ENCODE results near the gene MYD88.

The MYD88 gene

DNA sequence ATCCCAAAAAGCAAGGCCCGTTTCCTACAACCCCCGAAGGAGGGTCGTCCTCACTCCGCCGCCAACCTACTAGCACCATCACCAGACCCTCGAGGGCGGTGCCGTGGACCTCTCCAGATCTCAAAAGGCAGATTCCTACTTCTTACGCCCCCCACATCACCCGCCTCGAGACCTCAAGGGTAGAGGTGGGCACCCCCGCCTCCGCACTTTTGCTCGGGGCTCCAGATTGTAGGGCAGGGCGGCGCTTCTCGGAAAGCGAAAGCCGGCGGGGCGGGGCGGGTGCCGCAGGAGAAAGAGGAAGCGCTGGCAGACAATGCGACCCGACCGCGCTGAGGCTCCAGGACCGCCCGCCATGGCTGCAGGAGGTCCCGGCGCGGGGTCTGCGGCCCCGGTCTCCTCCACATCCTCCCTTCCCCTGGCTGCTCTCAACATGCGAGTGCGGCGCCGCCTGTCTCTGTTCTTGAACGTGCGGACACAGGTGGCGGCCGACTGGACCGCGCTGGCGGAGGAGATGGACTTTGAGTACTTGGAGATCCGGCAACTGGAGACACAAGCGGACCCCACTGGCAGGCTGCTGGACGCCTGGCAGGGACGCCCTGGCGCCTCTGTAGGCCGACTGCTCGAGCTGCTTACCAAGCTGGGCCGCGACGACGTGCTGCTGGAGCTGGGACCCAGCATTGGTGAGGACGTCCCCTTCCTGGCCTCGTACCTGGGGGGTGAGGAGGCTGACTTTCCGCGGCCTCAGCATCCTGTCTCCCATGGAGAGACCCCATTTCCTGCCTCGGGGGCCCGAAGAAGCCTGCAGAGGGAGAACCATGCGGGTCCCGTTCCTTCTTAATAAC lies at the start of gene MYD88:
Gene MYD88 (plus strand): TSS at position 313 of the 842 bp plus-strand sequence. CDS start 40 bp downstream, at position 353.
- peak; percentile 40 to 56 for DNase-seq

DNA sequence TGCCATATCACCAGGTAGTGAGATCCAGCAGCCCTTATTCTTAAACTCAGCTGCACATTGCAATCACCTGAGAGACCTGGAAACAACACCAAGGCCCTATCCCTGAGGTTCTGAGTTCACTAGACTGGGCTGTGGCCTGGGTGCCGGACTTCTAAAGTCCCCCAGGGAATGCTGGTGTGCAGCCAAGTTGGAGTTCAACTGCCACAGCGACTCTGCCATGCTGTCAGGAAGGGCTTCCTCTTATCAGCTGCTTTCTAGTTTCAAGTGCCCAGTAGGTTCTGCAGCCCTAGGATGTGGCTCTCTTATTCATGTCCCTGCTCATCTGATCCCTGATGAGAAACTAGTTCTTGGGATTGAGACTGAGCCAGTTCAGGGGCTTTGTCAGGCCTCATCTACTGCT lies 49.3 kb upstream of the MYD88 start:
- no peak for DNase-seq

DNA sequence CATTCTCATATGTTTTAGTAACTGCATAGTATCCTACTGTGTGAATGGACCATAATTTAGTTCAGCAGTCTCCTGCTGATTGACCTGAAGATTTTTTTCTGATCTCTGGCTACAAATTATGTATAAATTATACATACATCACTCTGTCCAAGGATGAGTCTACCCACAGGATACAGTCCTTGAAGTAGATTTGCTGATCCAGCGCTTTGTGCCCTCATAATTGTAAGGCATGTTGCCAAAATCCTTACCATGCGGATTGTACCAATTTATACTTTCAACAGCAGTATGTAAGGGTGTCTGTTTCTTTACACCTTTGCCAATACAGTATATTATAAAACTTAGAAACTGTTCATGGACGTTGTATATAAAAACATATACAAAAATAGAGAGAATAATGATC lies 48.0 kb upstream of the MYD88 start:
- no peak for DNase-seq

DNA sequence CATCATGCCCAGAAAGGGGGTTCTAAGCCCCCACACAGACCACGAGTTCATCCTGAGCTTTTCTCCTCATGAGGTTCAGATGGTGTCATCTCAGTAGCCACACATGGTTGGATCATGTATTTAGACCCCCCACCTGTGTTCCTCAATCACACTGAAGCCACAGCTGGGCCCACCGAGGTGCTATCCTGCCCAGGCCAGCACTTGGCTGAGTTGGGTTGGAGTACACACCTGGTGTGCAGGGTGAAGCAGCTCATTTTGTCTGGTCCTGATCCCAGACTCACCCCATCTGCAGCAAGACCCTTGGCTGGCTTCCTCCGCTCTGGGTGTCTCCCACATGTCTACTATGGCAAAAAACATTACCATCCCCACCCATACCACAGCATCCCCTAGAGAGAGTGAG lies 43.5 kb upstream of the MYD88 start:
- DNase-seq, result no peak

DNA sequence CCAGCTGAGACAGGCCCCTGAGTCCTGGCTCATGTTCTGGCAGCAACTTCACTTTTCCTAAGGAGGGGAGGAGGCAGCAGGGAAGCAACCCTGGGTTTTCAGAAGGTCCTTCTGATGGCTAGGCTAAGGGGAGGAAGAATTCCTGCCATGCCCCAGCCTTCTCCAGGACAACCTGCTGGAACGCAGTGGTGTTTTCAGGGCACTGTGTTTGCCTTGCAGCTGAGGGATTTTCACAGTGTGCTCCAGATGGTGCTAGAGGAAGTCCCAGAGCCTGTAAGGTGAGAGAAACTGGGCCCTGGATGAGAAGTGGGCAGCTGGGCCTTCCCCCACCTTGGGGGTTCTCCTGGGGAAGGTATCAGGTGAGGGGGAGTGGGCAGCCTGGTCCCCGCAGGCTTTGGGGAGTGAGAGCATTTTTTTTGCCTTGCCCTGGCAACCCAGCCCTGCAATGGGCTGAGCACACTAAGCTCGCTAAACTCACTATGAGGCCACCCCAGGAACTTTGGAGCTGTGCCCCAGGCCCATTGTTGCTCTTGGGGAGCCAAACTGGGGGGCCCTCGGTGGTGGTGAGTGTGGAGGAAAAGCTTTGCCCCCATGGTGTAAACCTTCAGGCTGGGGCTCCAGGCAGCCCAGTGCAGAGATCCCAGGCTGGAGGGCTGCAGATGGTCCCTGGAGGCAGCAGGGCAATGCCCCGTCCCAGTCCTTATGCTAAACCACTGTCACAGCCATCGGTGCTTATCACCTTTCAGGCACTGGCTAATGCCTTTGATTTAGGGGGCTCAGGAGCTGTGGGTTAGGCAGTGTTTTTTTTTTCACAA lies 42.6 kb upstream of the MYD88 start:
- DNase-seq, result no peak

DNA sequence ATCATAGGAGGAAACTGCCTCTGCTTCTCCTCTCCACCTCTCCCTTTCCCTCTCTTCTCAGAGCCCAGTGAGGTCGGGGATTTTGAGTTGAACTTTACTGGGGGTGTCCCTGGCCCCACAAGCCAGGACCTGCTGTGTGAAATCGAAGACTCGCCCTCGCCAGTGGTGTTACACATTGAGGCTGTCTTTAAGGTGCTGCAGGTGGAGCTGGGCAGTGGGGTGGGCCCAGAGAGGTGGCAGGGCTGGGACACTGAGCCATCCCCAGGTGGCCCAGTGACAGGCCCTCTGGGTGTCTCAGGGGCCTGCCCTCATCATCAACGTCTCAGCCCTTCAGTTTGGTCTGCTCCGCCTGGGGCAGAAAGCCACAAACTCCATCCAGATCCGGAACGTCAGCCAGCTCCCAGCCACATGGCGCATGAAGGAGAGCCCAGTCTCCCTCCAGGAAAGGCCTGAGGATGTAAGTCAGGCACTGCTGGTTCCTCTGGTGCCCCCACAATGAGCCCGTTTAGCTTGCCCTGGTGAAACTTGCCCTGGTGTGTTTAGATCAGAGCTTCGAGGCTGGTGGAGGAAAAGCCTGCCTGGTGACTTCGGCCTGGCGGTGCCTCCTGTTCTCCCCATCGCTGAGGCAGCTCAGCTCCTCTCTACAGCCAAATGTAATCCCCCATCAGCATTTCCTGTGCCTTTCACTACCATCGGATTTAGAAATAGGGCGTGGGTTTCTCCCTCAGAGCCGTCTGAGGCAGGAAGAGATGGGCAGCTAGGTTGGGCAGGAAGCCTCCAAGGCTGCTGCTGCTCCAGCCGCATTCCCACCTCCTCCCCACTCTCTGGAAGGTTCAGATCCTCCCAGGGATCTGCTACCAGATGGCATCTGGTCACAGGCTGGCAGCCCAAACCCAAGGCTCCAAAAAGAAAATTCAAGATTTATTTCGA lies 40.8 kb upstream of the MYD88 start:
- DNase-seq, result no peak

DNA sequence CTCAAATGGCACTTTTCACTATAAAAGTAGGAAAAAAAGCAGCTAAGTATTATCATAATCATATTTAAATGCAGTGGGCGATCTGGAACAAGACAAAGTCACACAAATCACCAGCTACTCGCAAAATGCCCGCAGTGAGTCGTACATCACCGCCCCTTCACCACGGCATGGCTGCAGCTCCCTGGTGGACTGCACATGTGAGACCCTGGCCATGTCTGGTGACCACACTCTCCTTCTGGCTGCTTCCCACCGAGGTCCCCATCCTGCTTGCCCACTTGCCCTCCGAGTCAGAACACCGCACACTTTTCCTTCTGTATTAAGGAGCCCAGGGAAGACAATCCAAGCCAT lies 40.1 kb upstream of the MYD88 start:
- DNase-seq, result no peak

DNA sequence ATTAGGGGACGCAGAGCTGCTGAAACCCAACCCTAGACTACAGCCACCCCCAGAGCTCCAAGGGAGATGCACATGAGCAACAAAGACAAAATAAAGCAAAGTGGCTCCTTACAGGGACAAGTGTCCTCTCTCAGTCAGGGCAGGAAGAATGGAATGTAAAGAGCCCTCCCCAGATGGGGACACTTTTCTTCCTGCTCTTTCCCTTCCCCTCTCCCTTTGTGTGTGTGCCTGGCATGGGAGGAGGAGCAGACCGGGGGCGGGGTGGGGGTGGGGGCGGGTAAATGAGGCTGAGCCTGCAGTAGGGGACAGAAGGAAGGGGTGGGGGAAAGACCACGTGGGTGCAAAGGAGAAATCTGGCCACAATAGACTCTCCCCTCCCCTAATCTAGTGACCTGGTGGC lies 38.9 kb upstream of the MYD88 start:
- no peak for DNase-seq

DNA sequence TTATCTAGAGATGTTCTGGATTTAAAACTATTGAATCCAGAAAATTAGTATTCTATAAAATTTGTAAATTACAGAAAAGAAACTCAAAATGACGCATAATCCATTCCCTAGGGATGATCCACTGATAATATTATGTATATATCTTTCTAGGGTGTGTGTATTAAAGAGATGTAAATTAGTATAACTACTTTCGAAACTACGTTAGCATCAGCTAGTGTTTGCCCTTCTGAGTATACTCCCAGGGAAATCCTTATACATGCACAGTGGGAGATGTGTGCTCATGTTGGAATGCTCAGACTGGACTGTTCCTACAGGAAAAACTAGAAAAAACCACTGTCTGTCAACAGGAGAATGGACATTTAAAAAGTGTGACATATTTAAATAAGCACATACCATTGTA lies 38.0 kb upstream of the MYD88 start:
- no peak for DNase-seq

DNA sequence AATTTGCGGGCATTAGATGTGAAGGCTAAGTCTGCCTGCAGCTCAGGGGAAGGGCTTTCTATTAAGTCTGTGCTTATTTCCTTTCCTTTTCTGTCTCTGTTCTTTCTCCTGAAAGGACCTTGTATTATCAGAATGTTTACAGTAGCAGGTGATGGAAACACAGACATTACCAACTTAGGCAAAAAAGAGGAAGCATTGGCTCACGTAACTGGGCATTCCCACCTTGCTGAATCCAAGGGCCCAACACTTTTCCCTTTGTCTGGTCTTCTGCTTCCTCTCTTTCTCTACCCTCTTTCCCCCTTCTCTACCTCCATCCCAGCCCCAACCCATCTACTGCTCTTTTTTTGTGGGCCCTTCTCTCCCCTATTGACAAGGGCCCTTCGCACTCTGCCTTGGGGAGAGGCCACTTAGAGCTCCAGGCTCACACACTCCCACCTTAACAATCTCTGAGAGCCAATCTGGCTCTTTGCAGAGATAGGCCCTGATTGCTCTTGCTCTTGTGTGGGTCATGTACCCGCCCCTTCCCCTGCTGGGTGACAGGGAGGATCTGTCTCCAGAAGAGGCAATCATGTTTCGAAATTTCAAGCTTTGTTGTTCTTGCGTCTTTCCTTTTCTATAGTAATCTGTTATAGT lies 36.5 kb upstream of the MYD88 start:
- no peak for DNase-seq

DNA sequence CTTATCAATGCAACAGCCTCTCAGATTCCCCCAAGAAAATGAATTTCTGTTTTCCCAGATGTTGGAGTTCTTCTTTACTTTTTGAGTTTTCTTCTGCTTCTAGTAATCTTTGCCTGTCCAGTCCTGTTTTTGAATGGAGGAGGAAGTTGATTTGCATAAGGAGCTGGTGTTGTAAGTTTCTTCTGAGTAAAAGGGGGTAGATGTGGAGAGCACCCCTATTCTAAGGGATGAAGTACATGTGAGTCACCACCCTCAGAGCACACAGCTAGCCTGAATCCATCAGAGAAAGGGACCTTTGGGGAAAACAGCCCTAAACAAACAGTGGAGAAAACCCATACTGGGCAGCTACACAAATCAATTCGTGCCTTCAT lies 36.0 kb upstream of the MYD88 start:
- no peak for DNase-seq

DNA sequence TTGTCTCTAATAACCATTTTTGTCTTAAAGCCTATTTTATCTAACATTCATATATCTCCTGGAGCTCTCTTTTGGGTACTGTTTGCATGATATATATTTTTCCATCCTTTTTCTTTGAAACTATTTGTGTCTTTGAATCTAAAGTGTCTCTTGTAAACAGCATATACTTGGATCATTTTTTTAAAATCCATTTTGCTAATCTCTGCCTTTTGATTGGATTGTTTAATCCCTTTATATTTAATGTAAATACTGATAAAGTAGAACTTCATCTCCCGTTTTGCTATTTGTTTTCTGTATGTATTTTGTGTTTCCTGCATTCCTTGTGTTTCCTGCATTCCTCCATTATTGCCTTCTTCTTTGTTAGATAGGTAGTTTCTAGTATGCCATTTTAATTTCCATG lies 32.9 kb upstream of the MYD88 start:
- no peak for DNase-seq

DNA sequence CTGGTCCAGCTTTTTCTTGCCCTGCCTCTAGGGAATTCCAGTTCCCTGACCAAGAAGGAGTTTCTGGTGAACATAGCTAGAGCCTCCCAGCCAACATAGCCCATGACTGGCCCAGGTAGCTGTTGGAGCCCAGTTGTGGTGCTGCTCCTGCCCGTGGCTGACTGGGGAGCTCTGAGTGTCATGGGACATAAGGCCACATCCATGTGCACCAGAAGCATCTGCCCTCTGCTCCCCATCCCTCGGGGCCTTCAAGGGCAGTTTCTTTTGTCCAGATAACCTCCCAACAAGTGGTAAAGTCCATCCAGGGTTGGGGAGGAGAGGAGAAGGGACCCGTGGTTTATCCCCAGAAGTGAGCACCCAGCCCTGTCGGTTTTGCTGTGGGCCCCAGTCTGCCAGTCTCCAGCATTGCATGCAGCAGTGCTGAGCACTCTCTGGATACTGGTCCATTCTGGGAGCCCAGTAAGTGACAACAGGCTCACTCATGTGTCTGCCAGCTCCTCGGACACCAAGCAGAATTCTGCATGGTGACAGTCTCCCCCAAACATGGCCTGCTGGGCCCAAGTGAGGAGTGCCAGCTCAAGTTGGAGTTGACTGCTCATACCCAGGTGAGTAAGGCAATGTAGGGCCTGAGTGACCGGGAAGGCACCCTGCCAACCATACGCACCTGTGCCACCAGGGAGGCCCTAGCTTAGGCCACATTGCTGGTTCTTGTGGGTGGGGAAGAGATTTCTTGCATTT lies 30.4 kb upstream of the MYD88 start:
- DNase-seq, result no peak

DNA sequence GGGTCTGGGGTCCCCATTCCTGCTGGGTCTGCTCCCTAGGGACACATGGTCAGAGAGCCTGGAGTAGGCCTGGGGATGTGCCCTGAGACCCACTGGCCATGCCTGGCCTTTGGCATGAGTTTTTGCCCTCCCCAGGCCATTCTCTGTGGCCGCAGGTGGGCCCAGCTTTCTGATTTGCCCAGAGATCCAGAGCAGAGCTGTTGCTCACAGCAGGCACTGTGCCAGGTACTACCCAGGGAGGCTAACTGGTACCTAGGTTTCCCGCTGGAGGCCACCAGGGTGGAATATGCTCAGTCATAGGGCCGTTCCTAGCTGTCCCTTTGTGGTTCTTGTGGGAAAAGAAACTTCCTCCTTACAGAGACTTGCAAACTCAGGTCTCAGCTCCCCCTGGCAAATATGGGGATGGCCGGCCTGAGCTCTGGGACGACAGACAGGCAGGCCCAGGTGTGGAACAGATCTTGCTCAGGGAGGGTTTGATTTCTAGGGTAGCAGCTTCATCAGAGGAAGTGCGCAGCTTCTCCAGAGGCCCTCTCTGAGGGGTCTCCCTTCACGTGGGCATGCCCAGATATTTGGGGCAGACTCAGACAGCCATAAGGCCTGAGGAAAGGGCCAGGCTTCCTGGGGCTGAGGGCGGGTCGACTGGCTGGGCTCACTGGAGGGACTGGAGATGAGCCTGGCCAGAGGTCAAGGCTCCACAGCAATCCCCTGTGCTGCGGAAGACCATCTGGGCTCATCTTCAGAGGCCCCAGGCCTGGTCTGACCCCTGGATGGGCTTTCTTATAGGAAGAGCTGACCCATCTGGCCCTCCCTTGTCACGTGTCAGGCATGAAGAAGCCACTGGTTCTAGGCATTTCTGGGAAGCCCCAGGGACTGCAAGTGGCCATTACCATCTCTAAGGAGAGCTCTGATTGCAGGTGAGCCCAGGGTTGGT lies 29.5 kb upstream of the MYD88 start:
- no peak for DNase-seq

DNA sequence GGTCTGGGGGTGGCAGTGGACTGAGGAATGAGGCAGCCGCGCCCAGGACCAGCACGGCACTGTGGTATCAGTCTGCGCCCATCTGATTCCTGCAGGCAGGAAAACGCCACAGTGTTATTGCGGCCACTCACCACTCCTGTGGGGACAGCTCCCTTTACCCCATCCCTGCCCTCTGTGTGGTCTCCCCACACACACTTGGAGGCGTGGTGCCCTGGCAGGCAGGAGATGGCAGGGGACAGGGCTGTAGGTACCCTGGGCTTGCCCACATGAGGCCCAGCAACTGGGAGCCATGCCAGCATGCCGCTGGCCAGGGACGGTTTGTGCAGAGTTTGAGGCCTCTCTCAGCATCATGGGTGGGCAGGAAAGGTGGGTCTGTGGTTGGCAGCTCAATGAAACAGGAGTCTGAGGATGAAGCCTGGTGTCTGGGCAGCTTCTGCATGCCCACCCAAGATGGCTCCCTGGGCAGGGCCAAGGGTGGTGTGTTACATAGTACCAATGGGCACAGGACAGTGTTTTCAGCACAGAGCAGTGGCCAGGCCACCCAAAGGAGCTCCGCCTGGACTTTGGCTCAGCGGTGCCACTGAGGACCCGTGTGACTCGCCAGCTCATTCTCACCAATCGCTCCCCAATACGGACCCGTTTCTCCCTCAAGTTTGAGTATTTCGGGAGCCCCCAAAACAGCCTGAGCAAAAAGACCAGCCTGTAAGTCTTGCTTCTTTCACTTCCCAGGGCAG lies 28.7 kb upstream of the MYD88 start:
- DNase-seq, result no peak

DNA sequence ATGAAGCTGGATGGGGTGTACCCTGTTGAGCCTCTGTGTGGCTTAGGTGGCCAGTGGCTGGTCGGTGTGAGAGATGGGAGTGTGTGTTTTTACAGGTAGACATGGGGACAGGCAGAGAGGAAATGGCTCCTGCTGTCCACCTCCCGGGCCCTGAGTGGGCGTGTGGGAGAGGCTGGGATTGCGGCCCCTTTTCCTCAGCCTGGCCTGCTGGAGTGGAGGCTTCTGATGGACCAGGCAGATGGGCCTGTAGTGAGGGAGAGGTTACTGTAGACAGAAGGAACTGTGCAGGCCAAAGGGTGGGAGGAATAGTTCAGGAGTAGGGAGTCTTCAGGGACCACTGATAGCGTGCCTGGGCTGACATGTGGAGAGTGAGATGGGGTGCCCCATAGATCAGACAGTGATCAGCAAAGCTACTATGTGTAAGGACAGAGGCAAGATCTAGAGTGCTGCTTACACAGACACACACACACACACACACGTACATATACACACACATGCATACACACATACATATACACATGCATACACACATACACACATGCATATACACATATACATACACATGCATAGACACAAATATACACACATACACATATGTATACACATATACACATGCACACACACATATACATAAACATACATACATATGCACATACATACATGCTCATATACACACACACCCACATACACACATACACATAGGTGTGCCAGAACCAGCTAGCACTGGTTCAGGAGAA lies 28.0 kb upstream of the MYD88 start:
- no peak for DNase-seq

DNA sequence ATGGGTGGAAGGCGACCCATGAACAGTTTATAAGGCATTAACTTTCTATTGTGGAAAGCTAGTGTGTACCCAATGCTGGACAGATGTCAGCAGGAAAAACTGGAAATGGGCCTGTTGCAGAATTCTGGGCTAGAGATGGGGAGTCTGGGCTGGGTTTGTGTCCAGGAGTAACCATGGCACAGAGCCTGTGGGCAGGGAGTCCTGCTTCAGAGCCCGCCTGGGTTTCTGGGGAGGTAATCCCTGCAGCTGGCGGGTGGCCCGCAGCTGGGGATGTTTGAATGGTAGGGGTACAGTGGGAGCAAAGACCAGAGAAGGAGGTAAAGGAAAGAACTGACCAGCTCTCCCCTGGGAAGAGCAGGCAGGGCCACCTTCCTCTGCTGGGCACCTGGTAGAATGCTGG lies 27.3 kb upstream of the MYD88 start:
- no peak for DNase-seq

DNA sequence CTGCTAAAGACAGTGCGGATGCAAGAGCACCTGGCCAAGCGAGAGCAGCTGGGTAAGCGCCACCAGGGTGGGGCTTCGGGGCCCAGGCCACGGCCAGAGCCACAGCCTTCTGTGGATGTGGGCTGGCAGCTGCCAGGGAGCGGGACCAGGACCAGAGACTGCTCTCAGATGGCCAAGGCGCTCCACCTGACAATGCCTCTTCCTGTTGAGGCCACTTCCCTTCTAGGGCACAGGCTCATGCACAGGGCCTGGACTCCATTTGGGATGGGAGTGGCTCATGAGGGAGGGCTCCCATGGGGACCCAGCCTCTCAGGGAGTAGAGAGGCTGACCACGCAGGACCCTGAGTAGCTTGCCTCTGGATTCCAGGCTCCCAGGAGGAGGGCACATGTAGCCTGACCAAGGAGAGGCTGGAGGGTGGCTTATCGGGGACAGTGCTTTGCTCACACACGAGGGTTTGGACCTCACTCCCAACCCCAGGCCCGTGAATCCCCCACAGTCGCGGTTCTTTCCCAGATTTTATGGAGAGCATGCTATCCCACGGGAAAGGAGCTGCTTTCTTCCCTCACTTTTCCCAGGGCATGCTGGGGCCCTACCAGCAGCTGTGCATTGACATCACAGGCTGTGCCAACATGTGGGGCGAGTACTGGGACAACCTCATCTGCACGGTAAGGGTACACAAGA lies 26.6 kb upstream of the MYD88 start:
- DNase-seq, result no peak

DNA sequence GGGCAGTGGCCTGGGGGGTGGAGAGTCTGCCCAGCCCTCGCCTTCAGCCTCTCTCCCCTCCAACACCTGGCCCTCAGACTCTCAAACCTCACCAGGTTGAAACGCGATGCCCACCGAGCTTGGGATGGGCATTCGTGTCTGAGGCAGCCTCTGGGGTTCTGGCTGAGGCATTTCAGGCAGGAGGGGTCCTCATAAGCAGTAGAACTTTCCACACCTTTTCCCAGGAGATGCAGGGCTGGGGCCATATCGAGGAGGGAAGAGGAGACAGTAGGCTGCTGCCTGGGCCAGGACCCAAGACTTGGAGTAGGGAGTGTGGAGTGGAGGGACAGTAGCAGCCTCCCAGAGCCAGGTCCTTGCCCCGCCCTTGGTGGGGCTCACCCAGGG lies 26.1 kb upstream of the MYD88 start:
- DNase-seq, result no peak

All from NCI-H2081 (cell line).